ENCODE data around the gene TBX4.

The TBX4 gene

GRCh38 chr17:61467416-61468262, 15.4 kb downstream of the TBX4 start:
- DNase-seq = no peak

- no peak for DNase-seq
Measured at GRCh38 chr17:61468263-61468907, 16.2 kb downstream of the TBX4 start.

GRCh38 chr17:61469474-61469873, 17.3 kb downstream of the TBX4 start:
- no peak for DNase-seq

DNA sequence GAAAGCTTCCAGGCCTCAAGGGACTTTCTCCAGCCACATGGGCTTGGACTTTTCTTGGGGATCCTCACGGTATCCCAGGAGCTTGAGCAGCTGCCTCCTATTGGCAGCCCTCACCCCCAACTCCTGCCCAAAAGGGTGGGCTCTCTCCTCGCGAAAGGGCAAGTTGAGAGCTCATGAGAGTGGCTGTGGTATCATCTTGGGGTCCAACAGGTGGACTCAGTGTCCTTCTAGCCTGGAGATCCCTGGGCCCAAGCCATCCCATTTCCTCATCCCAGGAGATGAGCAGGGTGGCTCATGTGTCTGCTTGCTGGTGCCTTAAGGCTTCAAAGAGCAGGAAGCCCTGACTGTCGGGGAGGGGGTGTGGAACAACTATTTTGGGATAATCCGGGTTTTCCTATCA, 17.7 kb downstream of the TBX4 start:
- DNase-seq = no peak

GRCh38 chr17:61470530-61471136, 18.4 kb downstream of the TBX4 start:
- no peak for DNase-seq

DNA sequence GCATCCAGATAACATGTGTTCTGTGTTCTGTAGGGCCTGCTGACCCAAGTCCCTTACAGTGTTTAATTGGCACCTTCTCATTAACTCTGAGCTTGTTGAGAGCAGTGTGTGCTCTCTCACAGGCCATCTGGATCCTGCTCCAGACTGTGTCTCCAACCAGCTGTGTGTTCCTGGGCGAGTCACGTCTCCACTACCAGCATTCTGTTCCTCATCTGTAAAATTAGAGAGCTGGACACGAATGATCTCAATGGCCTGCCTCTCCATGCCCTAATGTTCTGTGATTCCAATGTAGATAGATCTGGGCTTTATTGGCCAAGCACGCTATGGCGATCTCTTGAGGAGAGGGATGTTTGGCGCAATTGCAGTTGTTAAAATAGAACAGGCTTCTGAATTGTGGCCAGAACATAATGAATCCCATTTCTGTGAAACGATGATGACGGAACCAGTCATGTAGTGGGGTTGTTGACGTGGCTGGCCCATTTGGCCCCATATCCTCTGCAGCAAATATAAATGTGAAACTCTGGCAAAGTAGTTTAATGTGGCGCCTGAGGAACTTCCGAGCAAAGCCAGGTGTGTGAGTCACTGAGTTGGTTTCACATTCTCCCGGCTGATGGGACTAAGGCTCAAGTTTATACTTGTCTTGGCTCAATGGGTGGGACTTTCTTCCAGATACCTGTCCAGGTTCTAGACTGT, 22.2 kb downstream of the TBX4 start:
- no peak for DNase-seq

- DNase-seq = no peak
Measured at GRCh38 chr17:61474934-61475333, 22.7 kb downstream of the TBX4 start.

DNA sequence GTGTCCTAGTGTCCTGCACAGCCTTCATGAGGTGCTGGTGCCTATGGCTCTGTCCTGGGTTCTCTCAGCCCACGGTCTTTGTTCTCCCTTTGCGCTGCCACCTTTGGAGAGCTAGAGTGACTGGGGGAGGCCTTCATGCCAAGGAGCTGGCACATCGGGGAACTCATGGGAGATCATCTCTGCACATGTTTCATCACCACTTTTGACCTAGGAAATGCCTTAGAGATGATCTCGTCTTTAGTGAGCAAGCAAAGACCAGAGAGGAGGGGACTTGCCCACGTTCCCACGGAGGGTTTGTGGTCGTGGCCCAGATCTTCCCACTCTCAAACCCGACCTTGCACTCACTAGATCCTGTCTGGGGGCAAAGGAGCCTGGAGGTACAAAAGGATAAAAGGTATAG, 23.5 kb downstream of the TBX4 start:
- peak; percentile 51 for DNase-seq

DNA sequence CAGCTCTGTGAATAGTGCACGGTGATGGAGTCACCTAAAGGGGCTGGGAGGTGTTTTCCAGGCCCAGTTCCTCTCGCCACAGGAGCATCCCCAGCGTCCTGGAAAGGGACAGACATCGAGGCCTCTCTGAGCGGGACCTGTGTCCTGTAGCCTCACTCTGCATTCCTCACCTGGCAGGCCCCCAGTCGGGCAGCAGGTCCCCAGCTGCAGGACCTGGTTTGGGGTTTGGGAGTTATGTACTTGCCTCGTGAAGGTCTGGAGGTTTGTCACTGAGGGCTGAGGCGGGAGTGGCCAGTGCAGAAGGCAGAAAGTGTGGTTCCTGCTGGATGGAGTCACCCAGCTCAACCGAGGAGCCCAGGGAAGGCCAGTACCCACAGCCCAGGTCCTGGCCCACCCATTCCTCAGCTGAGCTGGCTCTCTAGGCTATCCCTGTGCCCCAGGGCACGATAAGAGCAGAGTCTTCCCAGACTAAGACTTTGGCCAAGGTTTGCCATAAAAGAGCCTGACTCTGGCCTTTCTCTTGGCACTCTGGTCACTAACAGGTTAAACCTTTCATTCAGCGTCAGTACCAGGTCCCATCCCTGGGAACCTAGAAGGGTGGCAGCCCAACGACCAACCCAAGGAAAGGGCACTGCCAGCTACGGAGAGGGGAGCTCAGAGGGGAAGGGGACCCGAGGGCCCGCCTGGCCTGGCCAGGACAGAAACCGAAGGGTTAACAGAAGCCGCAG, 24.4 kb downstream of the TBX4 start:
- no peak for DNase-seq

GRCh38 chr17:61477204-61477834, 25.1 kb downstream of the TBX4 start:
- no peak for DNase-seq

- no peak for DNase-seq
Measured at GRCh38 chr17:61478026-61478789, 26.0 kb downstream of the TBX4 start.

- DNase-seq = no peak
Measured at GRCh38 chr17:61478790-61479492, 26.7 kb downstream of the TBX4 start.

GRCh38 chr17:61479493-61480413, 27.5 kb downstream of the TBX4 start:
- no peak for DNase-seq

DNA sequence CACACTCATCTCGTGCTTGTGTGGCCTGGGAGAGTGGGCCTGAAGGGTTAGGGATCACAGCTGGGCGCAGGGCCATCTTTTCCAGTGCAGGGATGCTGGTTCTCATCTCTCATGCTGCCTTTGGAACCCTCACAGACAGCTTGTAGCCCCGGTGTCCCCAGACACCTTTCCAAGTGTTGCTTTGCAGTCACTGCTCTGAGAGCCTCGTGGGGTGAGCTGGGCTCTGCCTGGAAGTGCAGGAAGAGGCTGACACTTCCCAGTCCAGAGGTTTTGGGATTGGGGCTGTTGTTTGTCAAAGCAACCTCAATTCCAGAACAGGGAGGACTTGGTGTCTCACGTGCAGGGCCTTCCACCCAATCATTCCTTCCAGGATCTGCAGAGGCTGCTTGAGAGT, 28.2 kb downstream of the TBX4 start:
- no peak for DNase-seq

- DNase-seq = no peak
Measured at GRCh38 chr17:61481421-61481820, 29.2 kb downstream of the TBX4 start.

- no peak for DNase-seq
Measured at GRCh38 chr17:61482467-61482866, 30.2 kb downstream of the TBX4 start.

- DNase-seq = no peak
Measured at GRCh38 chr17:61483778-61484116, 31.5 kb downstream of the TBX4 start.

DNA sequence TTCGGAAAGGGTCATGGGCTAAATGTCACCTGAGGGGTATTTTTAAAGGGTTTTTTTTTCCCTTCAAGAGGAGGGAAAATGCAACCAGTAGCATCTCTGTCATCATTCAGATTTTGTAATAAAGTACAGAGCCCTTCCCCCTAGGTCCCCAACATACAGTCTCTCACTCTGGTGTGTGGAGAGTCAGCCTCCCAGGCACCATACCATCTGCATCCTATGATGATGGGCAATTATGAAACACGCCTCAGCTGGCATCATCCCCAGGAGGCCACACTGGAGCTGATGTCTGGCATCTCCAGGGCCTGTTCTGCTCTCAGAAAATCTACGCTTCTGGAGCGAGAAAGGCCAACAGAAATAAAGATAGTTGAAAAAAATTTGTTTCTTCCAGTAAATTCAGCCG, 32.0 kb downstream of the TBX4 start:
- DNase-seq = no peak

DNA sequence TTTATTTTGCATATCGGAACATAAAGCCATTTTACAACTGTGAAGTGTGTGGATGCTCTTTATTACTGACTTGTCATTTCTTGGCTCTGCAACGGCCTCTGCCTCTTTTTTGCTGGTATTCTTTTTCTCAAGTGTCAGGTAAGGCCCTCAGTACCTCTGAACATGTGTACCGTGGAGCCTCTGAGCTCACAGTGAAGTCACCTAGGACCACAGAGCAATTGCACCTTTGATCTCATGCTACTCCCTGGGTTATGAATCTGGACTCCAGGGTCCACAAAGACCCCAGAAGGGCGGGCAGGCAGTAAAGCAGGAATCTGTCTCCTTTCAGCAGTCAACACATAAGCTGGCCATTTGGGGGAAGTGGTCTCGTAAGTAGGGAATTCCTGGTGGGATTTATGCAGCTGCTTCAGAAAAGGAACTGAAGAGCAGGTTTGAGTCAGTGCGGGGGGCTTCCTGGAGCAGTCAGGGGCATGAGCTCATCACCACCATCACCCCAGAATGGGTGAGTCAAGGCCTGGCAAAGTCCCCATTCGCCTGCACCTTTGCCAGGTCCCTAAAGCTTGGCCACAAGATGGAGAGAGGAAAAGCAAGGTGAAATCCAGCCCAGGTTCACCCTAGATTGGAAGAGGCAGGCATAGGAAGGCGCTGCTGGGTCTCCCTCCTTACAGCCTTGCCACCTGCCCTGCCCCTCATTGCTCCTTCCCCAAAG, 33.0 kb downstream of the TBX4 start:
- no peak for DNase-seq
